ENCODE results near the gene FGF1.

The FGF1 gene

DNA sequence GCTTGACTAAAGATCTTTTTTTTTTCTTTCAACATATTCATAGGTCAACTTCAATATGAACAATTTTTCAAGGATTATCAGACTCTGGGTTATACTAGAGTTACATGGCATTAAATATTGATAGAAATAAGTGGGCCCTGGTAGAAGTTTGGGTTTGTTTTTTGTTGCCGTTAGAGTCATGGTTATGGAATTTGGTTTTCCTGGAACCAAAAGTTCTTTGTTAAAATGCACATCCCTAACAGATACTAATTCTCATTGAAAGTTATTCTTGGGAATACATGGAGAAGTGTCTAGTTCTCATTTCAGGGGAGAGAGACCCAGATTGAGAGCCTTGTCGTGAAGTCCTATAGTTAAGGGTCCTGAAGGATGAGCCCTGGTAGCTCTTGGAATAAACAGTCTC, 124.9 kb downstream of the FGF1 start:
- no peaks in the 10 kb centered on the region for H3K4me1 ChIP-seq (ENCODE audit: insufficient read depth, low read length, poor library complexity, severe bottlenecking)
- H3K4me2 ChIP-seq (ENCODE audit: low read depth, low read length, poor library complexity, severe bottlenecking), result no peak overlapping the region
- H3K4me3 ChIP-seq (ENCODE audit: low read length, poor library complexity, severe bottlenecking), result no peak overlapping the region
- H3K36me3 ChIP-seq (ENCODE audit: insufficient read depth, low read length), result no peaks in the 10 kb centered on the region
- no peak overlapping the region for H2AFZ ChIP-seq (ENCODE audit: low read length)
- H3K27me3 ChIP-seq (ENCODE audit: insufficient read depth, low read length, poor library complexity, severe bottlenecking), result no peaks in the 10 kb centered on the region
- H3K9me2 ChIP-seq (replicated peaks; ENCODE audit: low read depth, low read length), result no peaks in the 10 kb centered on the region
- H4K20me1 ChIP-seq (ENCODE audit: insufficient read depth, low read length, poor library complexity, severe bottlenecking), result no peaks in the 10 kb centered on the region
- no peaks in the 10 kb centered on the region for H3K9me3 ChIP-seq (ENCODE audit: insufficient read depth, low read depth, low read length)
- TF ChIP-seq, protein P1, sequence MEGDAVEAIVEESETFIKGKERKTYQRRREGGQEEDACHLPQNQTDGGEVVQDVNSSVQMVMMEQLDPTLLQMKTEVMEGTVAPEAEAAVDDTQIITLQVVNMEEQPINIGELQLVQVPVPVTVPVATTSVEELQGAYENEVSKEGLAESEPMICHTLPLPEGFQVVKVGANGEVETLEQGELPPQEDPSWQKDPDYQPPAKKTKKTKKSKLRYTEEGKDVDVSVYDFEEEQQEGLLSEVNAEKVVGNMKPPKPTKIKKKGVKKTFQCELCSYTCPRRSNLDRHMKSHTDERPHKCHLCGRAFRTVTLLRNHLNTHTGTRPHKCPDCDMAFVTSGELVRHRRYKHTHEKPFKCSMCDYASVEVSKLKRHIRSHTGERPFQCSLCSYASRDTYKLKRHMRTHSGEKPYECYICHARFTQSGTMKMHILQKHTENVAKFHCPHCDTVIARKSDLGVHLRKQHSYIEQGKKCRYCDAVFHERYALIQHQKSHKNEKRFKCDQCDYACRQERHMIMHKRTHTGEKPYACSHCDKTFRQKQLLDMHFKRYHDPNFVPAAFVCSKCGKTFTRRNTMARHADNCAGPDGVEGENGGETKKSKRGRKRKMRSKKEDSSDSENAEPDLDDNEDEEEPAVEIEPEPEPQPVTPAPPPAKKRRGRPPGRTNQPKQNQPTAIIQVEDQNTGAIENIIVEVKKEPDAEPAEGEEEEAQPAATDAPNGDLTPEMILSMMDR (conservative IDR thresholded peaks at IDR 0.05; ENCODE audit: low read length), result no peak
- no peak for TF ChIP-seq EZH2phosphoT487 (IDR thresholded peaks at IDR 0.05; ENCODE audit: borderline replicate concordance)
- no peaks in the 10 kb centered on the region for H3F3A ChIP-seq (ENCODE audit: low read depth)
- no peak overlapping the region for H3K9ac ChIP-seq (ENCODE audit: low read depth, low read length, poor library complexity, severe bottlenecking)
- H3K79me2 ChIP-seq (ENCODE audit: insufficient read depth, low read length), result no peaks in the 10 kb centered on the region

DNA sequence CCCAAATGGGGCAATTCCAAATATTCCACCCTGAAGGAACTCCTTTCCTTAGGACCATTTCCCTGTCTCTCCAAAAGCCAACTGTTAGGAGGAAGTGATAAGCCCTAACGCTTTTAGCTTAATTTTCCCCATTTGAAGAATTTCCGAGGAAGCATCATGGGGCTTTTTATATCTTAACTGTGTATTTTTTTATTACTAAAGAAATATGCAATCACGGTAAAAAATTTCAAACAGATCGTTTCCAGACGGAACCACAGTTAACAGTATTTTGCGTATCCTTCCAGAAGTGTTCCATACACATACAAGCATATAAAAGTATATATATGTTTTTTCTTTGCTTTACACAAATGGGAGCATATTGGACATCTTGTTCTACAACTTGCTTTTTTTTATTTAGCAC, 133.8 kb downstream of the FGF1 start:
- no peak overlapping the region for H3K4me3 ChIP-seq (ENCODE audit: low read length, poor library complexity, severe bottlenecking)
- no peaks in the 10 kb centered on the region for H3K4me1 ChIP-seq (ENCODE audit: insufficient read depth, low read length, poor library complexity, severe bottlenecking)
- no peak overlapping the region for H3K9ac ChIP-seq (ENCODE audit: low read depth, low read length, poor library complexity, severe bottlenecking)
- no peaks in the 10 kb centered on the region for H3K36me3 ChIP-seq (ENCODE audit: insufficient read depth, low read length)
- no peaks in the 10 kb centered on the region for H4K20me1 ChIP-seq (ENCODE audit: insufficient read depth, low read length, poor library complexity, severe bottlenecking)
- no peak overlapping the region for H2AFZ ChIP-seq (ENCODE audit: low read length)
- no peaks in the 10 kb centered on the region for H3K9me2 ChIP-seq (replicated peaks; ENCODE audit: low read depth, low read length)
- H3K4me2 ChIP-seq (ENCODE audit: low read depth, low read length, poor library complexity, severe bottlenecking), result no peak overlapping the region
- no peak for TF ChIP-seq EZH2phosphoT487 (IDR thresholded peaks at IDR 0.05; ENCODE audit: borderline replicate concordance)
- TF ChIP-seq, protein P1 (conservative IDR thresholded peaks at IDR 0.05; ENCODE audit: low read length), result no peak
- H3F3A ChIP-seq (ENCODE audit: low read depth), result no peaks in the 10 kb centered on the region
- H3K79me2 ChIP-seq (ENCODE audit: insufficient read depth, low read length), result no peaks in the 10 kb centered on the region
- H3K9me3 ChIP-seq (ENCODE audit: insufficient read depth, low read depth, low read length), result no peaks in the 10 kb centered on the region
- no peaks in the 10 kb centered on the region for H3K27me3 ChIP-seq (ENCODE audit: insufficient read depth, low read length, poor library complexity, severe bottlenecking)

DNA sequence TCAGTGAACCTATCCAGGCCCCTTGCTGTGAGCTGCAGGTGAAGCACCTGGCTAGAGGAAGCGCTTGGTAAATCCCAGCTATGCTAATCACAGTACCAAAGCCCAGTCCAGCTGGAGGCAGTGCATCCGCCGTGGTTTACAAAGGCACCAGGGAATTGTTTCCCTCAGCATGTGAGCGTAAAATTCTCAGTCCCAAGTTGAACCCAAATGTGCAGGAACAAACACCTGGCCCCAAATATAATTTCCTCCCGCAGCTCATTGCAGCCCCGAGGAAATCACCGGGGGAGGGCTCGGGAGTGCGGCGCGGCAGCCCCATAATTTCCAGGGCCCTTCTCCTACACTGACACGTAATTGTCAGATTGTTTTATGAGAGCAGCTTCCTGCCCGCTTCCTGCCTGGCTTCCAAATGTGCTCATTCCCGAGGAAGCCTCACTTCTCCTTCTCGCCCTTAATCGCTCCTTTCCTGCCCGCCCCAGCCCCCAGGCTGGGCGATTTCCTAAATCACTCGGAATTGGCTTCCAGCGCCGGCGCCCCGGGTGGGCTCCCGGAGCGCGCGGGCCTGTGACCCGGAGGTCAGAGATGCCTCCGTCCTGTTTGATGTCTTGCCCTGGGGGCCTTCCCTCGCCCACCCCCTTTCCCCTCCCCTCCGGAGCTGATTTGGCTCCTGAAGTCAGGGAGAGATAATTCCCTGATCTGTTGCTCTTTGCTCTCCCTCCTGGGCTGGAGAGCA, 134.4 kb downstream of the FGF1 start:
- Histone ChIP-seq H3K9me3 (ENCODE audit: insufficient read depth, low read depth, low read length) (no peaks in the 10 kb centered on the region), H3K36me3 (ENCODE audit: insufficient read depth, low read length) (no peaks in the 10 kb centered on the region), H3K4me3 (ENCODE audit: low read length, poor library complexity, severe bottlenecking) (no peak overlapping the region), H3K4me2 (ENCODE audit: low read depth, low read length, poor library complexity, severe bottlenecking) (no peak overlapping the region), H3K27me3 (ENCODE audit: insufficient read depth, low read length, poor library complexity, severe bottlenecking) (no peaks in the 10 kb centered on the region), H2AFZ (ENCODE audit: low read length) (no peak overlapping the region), H3K9ac (ENCODE audit: low read depth, low read length, poor library complexity, severe bottlenecking) (no peak overlapping the region), H3F3A (ENCODE audit: low read depth) (no peaks in the 10 kb centered on the region), H3K9me2 (replicated peaks; ENCODE audit: low read depth, low read length) (no peaks in the 10 kb centered on the region), H3K79me2 (ENCODE audit: insufficient read depth, low read length) (no peaks in the 10 kb centered on the region), H4K20me1 (ENCODE audit: insufficient read depth, low read length, poor library complexity, severe bottlenecking) (no peaks in the 10 kb centered on the region), H3K4me1 (ENCODE audit: insufficient read depth, low read length, poor library complexity, severe bottlenecking) (no peaks in the 10 kb centered on the region)
- TF ChIP-seq, protein P1 (conservative IDR thresholded peaks at IDR 0.05; ENCODE audit: low read length), result no peak
- no peak for TF ChIP-seq EZH2phosphoT487 (IDR thresholded peaks at IDR 0.05; ENCODE audit: borderline replicate concordance)

Measured in Loucy (cell line).